ENCODE results near the gene SYNGR2. TPM values are rescaled to one million over a fixed set of nuclear protein-coding genes. Genes with fewer than 3 reads are reported as not detected.

SYNGR2 gene
- total RNA-seq, 1 donor from 2014 or later, result 85.7 TPM

GRCh38 chr17:78132084-78132676, 36.2 kb upstream of the SYNGR2 start:
- Histone ChIP-seq H3K36me3 (ENCODE audit: control insufficient read depth, insufficient read depth, low read length) (no peaks in the 10 kb centered on the region), H3K27me3 (ENCODE audit: control insufficient read depth, insufficient read depth, low read length) (peaks cover 29% of the 10 kb centered on the region), H3K4me3 (ENCODE audit: low read depth, low read length) (peak overlapping the region; percentile 20)
- DNase-seq (ENCODE audit: low read depth), result no peak
- TF ChIP-seq CTCF (IDR thresholded peaks at IDR 0.05; ENCODE audit: insufficient read depth, low read length, poor library complexity, severe bottlenecking), result no peak

GRCh38 chr17:78132767-78133178, 35.6 kb upstream of the SYNGR2 start:
- no peak for DNase-seq (ENCODE audit: low read depth)
- H3K36me3 ChIP-seq (ENCODE audit: control insufficient read depth, insufficient read depth, low read length), result no peaks in the 10 kb centered on the region
- H3K4me3 ChIP-seq (ENCODE audit: low read depth, low read length), result no peak overlapping the region
- peaks cover 29% of the 10 kb centered on the region for H3K27me3 ChIP-seq (ENCODE audit: control insufficient read depth, insufficient read depth, low read length)
- TF ChIP-seq CTCF (IDR thresholded peaks at IDR 0.05; ENCODE audit: insufficient read depth, low read length, poor library complexity, severe bottlenecking), result no peak

- H3K36me3 ChIP-seq (ENCODE audit: control insufficient read depth, insufficient read depth, low read length), result no peaks in the 10 kb centered on the region
- no peak for TF ChIP-seq CTCF (IDR thresholded peaks at IDR 0.05; ENCODE audit: insufficient read depth, low read length, poor library complexity, severe bottlenecking)
- peaks cover 29% of the 10 kb centered on the region for H3K27me3 ChIP-seq (ENCODE audit: control insufficient read depth, insufficient read depth, low read length)
- DNase-seq (ENCODE audit: low read depth), result no peak
- no peak overlapping the region for H3K4me3 ChIP-seq (ENCODE audit: low read depth, low read length)
Measured at GRCh38 chr17:78133179-78133951, 35.0 kb upstream of the SYNGR2 start.

GRCh38 chr17:78133971-78134898, 34.1 kb upstream of the SYNGR2 start:
- DNase-seq (ENCODE audit: low read depth), result no peak
- Histone ChIP-seq H3K4me3 (ENCODE audit: low read depth, low read length) (no peak overlapping the region), H3K36me3 (ENCODE audit: control insufficient read depth, insufficient read depth, low read length) (no peaks in the 10 kb centered on the region), H3K27me3 (ENCODE audit: control insufficient read depth, insufficient read depth, low read length) (peaks cover 29% of the 10 kb centered on the region)
- peak; percentile 56 for TF ChIP-seq CTCF (IDR thresholded peaks at IDR 0.05; ENCODE audit: insufficient read depth, low read length, poor library complexity, severe bottlenecking)

- no peak for DNase-seq (ENCODE audit: low read depth)
- Histone ChIP-seq H3K36me3 (ENCODE audit: control insufficient read depth, insufficient read depth, low read length) (no peaks in the 10 kb centered on the region), H3K27me3 (ENCODE audit: control insufficient read depth, insufficient read depth, low read length) (peaks cover 29% of the 10 kb centered on the region), H3K4me3 (ENCODE audit: low read depth, low read length) (no peak overlapping the region)
- no peak for TF ChIP-seq CTCF (IDR thresholded peaks at IDR 0.05; ENCODE audit: insufficient read depth, low read length, poor library complexity, severe bottlenecking)
Measured at GRCh38 chr17:78134899-78135385, 33.4 kb upstream of the SYNGR2 start.
